Suppressor macrophage treated with lipopolysaccharide for 1 hour (primary cell): ENCODE data around the gene CKB.

Experiments used
- DNase-seq, 3 donors: peaks; one replicate each; pipeline ENCODE4 v3.0.0-alpha.2; 2020 to 2022

Gene CKB

GRCh38 chr14:103483600-103483999 is 39.0 kb downstream of the CKB start:
- DNase-seq, result no peak

- DNase-seq, result peak; percentile 74 to 90 (median 89)
These were observed 42.0 kb downstream of the CKB start for GRCh38 chr14:103480595-103480994.

GRCh38 chr14:103476631-103477030 is 46.0 kb downstream of the CKB start:
- DNase-seq, result no peak

GRCh38 chr14:103476065-103476464 is 46.6 kb downstream of the CKB start:
- no peak for DNase-seq

DNA sequence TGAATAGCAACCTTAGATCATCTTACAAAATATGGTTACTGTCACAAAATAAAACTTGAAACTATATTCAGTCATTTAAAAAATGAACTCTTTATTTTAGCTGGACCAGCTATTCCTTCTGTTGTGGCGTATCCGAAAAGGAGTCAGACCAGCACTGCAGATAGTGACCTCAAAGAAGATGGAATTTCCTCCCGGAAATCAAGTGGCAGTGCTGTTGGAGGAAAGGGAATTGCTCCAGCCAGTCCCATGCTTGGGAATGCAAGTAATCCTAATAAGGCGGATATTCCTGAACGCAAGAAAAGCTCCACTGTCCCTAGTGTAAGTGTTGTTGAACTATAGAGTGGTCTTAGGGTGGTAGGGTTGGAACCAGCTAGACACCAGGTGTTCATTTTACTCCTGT is 47.7 kb downstream of the CKB start:
- DNase-seq, result no peak

- no peak for DNase-seq
These were observed 49.7 kb downstream of the CKB start for GRCh38 chr14:103472939-103473338.
